A549 (cell line): Measurements from ENCODE around the gene CYP4F11. TPM values are rescaled to one million over a fixed set of nuclear protein-coding genes. Genes with fewer than 3 reads are reported as not detected.

ENCODE experiments used
- ATAC-seq, 2 experiments: fragments of 200-7000 bp in 1 of 2; fragments of >200 bp in 1 of 2; cut with Nextera tagmentation in 1 of 2; cut with Tn5 transposase in 1 of 2; 3 replicates each; pipeline versions ENCODE4 v1.8.0 to v1.9.1; 2018 to 2020; ENCODE audit warnings: mild to moderate bottlenecking in 1 of 2, moderate library complexity in 1 of 2
- CTCF ChIA-PET: fragments of 300-600 bp; sonication (Branson Sonifier 250); formaldehyde crosslinking; extraction: SDS; loops from one replicate; lab custom pipeline; 2021; ENCODE audit warnings: antibody characterized with exemption, inconsistent platforms; lab: Yijun Ruan, JAX
- POLR2A ChIA-PET: fragments of 350-600 bp; formaldehyde crosslinking; extraction: SDS; loops from one replicate; lab custom pipeline; 2021; ENCODE audit warnings: antibody characterized with exemption, inconsistent platforms; lab: Yijun Ruan, JAX
- DNase-seq, 2 experiments: peaks; one replicate each; pipeline versions ENCODE4 v3.0.0 to v3.0.0-alpha.2; 2011 to 2016; ENCODE audit warnings: low read depth in 1 of 2, low spot score in 1 of 2
- FAIRE-seq: peaks from 2 replicates; lab custom pipeline; 2011; peaks lifted over from hg19 to GRCh38; lab: Jason Lieb, UNC
- H3K27ac ChIP-seq, 2 experiments: fragments of >200 bp; sonication (Bioruptor Twin); formaldehyde crosslinking; 3 replicates each; pipeline ENCODE4 v1.5.1; 2016 to 2017
- H3K4me1 ChIP-seq: fragments of >200 bp; sonication (Bioruptor Twin); formaldehyde crosslinking; 3 replicates; pipeline ENCODE4 v1.6.1; 2016
- H3K4me2 ChIP-seq: fragments of >200 bp; sonication (Bioruptor Twin); formaldehyde crosslinking; 3 replicates; pipeline ENCODE4 v1.6.1; 2016
- H3K4me3 ChIP-seq: fragments of >200 bp; sonication (Bioruptor Twin); formaldehyde crosslinking; 3 replicates; pipeline ENCODE4 v1.5.1; 2016
- H3K9me3 ChIP-seq: fragments of >200 bp; sonication (Bioruptor Twin); formaldehyde crosslinking; 3 replicates; pipeline ENCODE4 v1.6.1; 2016
- ATOH8 ChIP-seq: fragments of 250-450 bp; sonication (Bioruptor Pico); IDR thresholded peaks from 2 replicates; pipeline ENCODE4 v1.5.0; 2020; ENCODE audit warnings: low read depth, mild to moderate bottlenecking, moderate library complexity
- BCL3 ChIP-seq: fragments of >200 bp; sonication (Bioruptor Twin); formaldehyde crosslinking; IDR thresholded peaks from 3 replicates; pipeline ENCODE4 v1.6.1; 2016
- CHD4 ChIP-seq: fragments of 200-600 bp; sonication (generic); IDR thresholded peaks from 2 replicates; pipeline ENCODE4 v1.6.1; 2016; ENCODE audit warnings: antibody characterized with exemption, mild to moderate bottlenecking, borderline replicate concordance
- E2F6 ChIP-seq: IDR thresholded peaks from 2 replicates; pipeline ENCODE4 v1.6.1; 2012; ENCODE audit warnings: low read depth, borderline replicate concordance
- EHF ChIP-seq: fragments of 250-450 bp; sonication (Bioruptor Pico); IDR thresholded peaks from 2 replicates; pipeline ENCODE4 v1.5.0; 2020; ENCODE audit warnings: mild to moderate bottlenecking
- ESRRA ChIP-seq: fragments of 150-350 bp; IDR thresholded peaks from 2 replicates; pipeline ENCODE4 v1.6.1; 2014; ENCODE audit warnings: mild to moderate bottlenecking, low read length, borderline replicate concordance
- HOXA7 ChIP-seq: fragments of 250-450 bp; sonication (Bioruptor Pico); IDR thresholded peaks from 2 replicates; pipeline ENCODE4 v1.5.0; 2020; ENCODE audit warnings: mild to moderate bottlenecking, moderate library complexity
- JUN ChIP-seq, 2 experiments: fragments of >200 bp; sonication (Bioruptor Twin); formaldehyde crosslinking; IDR thresholded peaks; 2 replicates in 1 of 2; 3 replicates in 1 of 2; pipeline ENCODE4 v1.6.1; 2016 to 2017
- KDM1A ChIP-seq: fragments of 200-600 bp; sonication (generic); IDR thresholded peaks from 2 replicates; pipeline ENCODE4 v1.6.1; 2016; ENCODE audit warnings: low read depth, mild to moderate bottlenecking
- PHF8 ChIP-seq: fragments of 200-600 bp; sonication (generic); IDR thresholded peaks from 2 replicates; pipeline ENCODE4 v1.6.1; 2016; ENCODE audit warnings: low read depth, mild to moderate bottlenecking, antibody characterized with exemption, moderate library complexity, borderline replicate concordance
- RAD21 ChIP-seq, 2 experiments: fragments of >200 bp in 1 of 2; sonication (Bioruptor Twin) in 1 of 2; formaldehyde crosslinking in 1 of 2; IDR thresholded peaks in 1 of 2; conservative IDR thresholded peaks in 1 of 2; 2 replicates in 1 of 2; 3 replicates in 1 of 2; pipeline ENCODE4 v1.6.1; 2012 to 2018; ENCODE audit warnings: inconsistent platforms in 1 of 2
- RARB ChIP-seq: fragments of 250-450 bp; sonication (Bioruptor Pico); IDR thresholded peaks from 2 replicates; pipeline ENCODE4 v1.8.0; 2021; ENCODE audit warnings: mild to moderate bottlenecking, moderate library complexity
- RCOR1 ChIP-seq: fragments of 150-350 bp; IDR thresholded peaks from 2 replicates; pipeline ENCODE4 v1.6.1; 2014; ENCODE audit warnings: antibody characterized with exemption, low read length, low read depth
- RFX5 ChIP-seq: fragments of 450-650 bp; IDR thresholded peaks from 2 replicates; pipeline ENCODE4 v1.7.1; 2014; ENCODE audit warnings: antibody characterized with exemption, mild to moderate bottlenecking, moderate library complexity
- RNF2 ChIP-seq: fragments of 200-600 bp; sonication (generic); IDR thresholded peaks from 2 replicates; pipeline ENCODE4 v1.6.1; 2016; ENCODE audit warnings: low read depth, mild to moderate bottlenecking, antibody characterized with exemption, moderate library complexity, borderline replicate concordance
- SREBF2 ChIP-seq: fragments of 450-650 bp; IDR thresholded peaks from 2 replicates; pipeline ENCODE4 v1.6.1; 2014; ENCODE audit warnings: mild to moderate bottlenecking, moderate library complexity
- TFCP2L1 ChIP-seq: fragments of 250-450 bp; sonication (Bioruptor Pico); IDR thresholded peaks from 2 replicates; pipeline ENCODE4 v1.5.0; 2021; ENCODE audit warnings: mild to moderate bottlenecking
- ZFP36 ChIP-seq: fragments of 450-650 bp; IDR thresholded peaks from 2 replicates; pipeline ENCODE4 v1.6.1; 2014; ENCODE audit warnings: borderline replicate concordance; ENCODE audit not compliant: partially characterized antibody
- ZNF302 ChIP-seq: fragments of 250-450 bp; sonication (Bioruptor Pico); IDR thresholded peaks from 2 replicates; pipeline ENCODE4 v1.9.0; 2021; ENCODE audit warnings: inconsistent platforms, mild to moderate bottlenecking, moderate library complexity
- WGBS: methylation state at CpG from one replicate; pipeline ENCODE4 v1.1.6; 2017; ENCODE audit errors: missing lambda C conversion rate; 5-methylcytosine and 5-hydroxymethylcytosine counted together
- polyA plus RNA-seq, 4 experiments: library from polyadenylated mRNA; depleted of rRNA in 3 of 4; stranded (reverse); fragments of >200 nt; fragmentation: RNase III in 1 of 4; extraction: RNeasy Plus Mini Kit Qiagen cat#74134 plus additional on column Dnase treatment in 1 of 4; gene quantifications; 2 replicates in 3 of 4; 3 replicates in 1 of 4; pipeline ENCODE4 v1.2.3, GENCODE V29; 2011 to 2017
- TF ChIP-seq, protein P1 (sequence below): fragments of >200 bp; sonication (Bioruptor Twin); formaldehyde crosslinking; IDR thresholded peaks from 3 replicates; pipeline ENCODE4 v1.5.1; 2016

The CYP4F11 gene
- polyA plus RNA-seq, 2 of the 4 experiments (the other 2 are of a cell fraction), result 4.0 to 26.2 TPM

DNA sequence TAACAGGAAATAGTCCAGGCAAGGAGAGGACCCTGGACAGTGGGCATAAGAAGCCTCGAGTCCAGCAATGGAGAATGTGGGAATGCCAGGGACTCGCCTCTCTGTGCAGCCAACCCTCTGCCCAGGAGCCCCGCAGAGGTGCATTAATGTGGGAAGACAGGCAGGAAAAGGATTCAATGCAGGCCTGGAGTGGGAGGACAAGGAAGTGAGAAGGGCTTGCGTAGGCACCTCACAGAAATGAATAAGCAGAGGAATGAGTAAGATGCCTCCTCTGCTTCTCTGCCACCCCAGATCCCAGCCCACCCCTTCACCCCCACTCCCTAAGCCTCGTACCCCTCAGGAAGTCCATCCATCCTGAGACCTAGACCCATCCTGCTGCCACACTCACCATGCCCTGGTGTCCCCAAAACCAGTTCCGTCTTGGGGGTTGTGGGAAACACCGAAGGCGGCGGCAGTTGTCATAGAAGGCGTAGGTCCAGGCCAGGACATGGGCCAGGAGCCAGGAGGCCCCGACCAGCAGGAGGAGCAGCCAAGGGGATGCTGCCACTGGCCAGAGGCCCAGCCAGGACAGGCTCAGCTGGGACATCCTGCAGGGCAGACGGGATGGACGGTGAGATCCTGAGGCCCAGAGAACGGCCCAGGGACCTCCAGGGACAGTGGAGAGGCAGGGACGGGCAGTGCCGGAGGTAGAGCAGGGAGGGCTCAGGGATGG, 37.1 kb downstream of the CYP4F11 start:
- H3K9me3 ChIP-seq, result no peaks in the 10 kb centered on the region
- no peak for DNase-seq
- CTCF ChIA-PET, result no interaction called here
- H3K4me2 ChIP-seq, result no peak overlapping the region
- TF ChIP-seq CHD4, result no peak
- TF ChIP-seq RAD21 (conservative IDR thresholded peaks at IDR 0.05 in 1 of 2, IDR thresholded peaks at IDR 0.05 in 1 of 2), result no peak
- no peak for TF ChIP-seq E2F6
- no peak for TF ChIP-seq ZFP36
- no peak for TF ChIP-seq RCOR1
- TF ChIP-seq PHF8, result no peak
- TF ChIP-seq ESRRA, result no peak
- TF ChIP-seq RFX5, result no peak
- no peak for TF ChIP-seq RARB (CRISPR knock-in tag)
- no peak for TF ChIP-seq HOXA7 (CRISPR knock-in tag)
- TF ChIP-seq BCL3, result no peak
- no peak for TF ChIP-seq EHF (CRISPR knock-in tag)
- TF ChIP-seq TFCP2L1 (CRISPR knock-in tag), result no peak
- no peak for TF ChIP-seq ZNF302 (CRISPR knock-in tag)
- TF ChIP-seq SREBF2, result no peak
- TF ChIP-seq ATOH8 (CRISPR knock-in tag), result no peak
- TF ChIP-seq KDM1A, result no peak
- TF ChIP-seq, all 56 proteins: peak for 0
- no peak for FAIRE-seq
- no peak overlapping the region for H3K4me3 ChIP-seq
- WGBS, result 66% methylated on average over 16 of the region's 16 CpGs
- no peaks in the 10 kb centered on the region for H3K4me1 ChIP-seq
- POLR2A ChIA-PET, result no interaction called here
- ATAC-seq, result no peak
- no peak overlapping the region for H3K27ac ChIP-seq

- no peak overlapping the region for H3K4me3 ChIP-seq
- H3K9me3 ChIP-seq, result no peaks in the 10 kb centered on the region
- POLR2A ChIA-PET, result no interaction called here
- TF ChIP-seq RCOR1, result no peak
- no peak for TF ChIP-seq JUN (IDR thresholded peaks at IDR 0.05)
- TF ChIP-seq RNF2, result no peak
- TF ChIP-seq, protein P1, sequence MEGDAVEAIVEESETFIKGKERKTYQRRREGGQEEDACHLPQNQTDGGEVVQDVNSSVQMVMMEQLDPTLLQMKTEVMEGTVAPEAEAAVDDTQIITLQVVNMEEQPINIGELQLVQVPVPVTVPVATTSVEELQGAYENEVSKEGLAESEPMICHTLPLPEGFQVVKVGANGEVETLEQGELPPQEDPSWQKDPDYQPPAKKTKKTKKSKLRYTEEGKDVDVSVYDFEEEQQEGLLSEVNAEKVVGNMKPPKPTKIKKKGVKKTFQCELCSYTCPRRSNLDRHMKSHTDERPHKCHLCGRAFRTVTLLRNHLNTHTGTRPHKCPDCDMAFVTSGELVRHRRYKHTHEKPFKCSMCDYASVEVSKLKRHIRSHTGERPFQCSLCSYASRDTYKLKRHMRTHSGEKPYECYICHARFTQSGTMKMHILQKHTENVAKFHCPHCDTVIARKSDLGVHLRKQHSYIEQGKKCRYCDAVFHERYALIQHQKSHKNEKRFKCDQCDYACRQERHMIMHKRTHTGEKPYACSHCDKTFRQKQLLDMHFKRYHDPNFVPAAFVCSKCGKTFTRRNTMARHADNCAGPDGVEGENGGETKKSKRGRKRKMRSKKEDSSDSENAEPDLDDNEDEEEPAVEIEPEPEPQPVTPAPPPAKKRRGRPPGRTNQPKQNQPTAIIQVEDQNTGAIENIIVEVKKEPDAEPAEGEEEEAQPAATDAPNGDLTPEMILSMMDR, result no peak
- no peak for TF ChIP-seq RARB (CRISPR knock-in tag)
- WGBS, result 24% methylated on average over 4 of the region's 4 CpGs
- ATAC-seq (no peak), FAIRE-seq (no peak), DNase-seq (no peak)
- no peak overlapping the region for H3K27ac ChIP-seq
- CTCF ChIA-PET, result interaction anchor here (0.6 kb wide), 1 partner anchor 10 kb away, joined by 4 read pairs; no protein-coding TSS in a partner anchor
- H3K4me2 ChIP-seq, result no peak overlapping the region
- no peaks in the 10 kb centered on the region for H3K4me1 ChIP-seq
Observed at GRCh38 chr19:15895876-15896430, 38.4 kb downstream of the CYP4F11 start.
